ENCODE results near the gene ANKRD45. TPM values are rescaled to one million over a fixed set of nuclear protein-coding genes. Genes with fewer than 3 reads are reported as not detected.

Gene ANKRD45
- polyA plus RNA-seq, 1 of the 3 experiments (the other 2 are of a cell fraction) = 1.8 TPM

DNA sequence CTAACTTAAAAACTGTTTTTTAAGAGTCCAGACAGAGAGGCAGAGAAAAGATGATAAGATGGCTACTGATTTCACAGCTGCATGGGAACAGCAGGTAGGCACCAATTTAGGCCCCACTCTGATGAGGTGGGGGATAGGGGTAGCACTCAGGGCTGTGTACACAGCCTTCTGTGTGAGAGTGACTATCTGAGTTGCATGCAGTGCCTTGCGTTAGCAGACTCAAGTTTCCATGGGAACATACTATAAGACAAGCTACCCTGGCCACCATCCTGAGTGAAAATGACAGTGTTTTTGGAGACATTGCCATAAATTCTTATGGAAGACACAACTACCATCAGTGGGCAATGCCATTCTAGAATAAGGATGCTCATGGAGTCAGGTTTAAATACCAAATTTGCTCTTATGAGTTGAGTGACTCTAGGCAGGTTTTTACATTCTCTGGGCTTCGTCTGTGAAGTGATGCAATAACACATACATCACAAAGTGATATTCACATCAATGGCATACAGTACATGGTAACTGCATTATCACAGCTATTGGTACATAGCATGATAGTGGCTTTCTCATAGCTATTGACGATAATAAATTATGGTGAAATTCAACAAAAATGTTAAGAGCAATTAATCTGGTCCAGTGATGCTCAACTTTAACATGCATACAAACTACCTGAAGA lies 97.3 kb downstream of the ANKRD45 start (continued):
- no peak for TF ChIP-seq NFIC (IDR thresholded peaks at IDR 0.05; ENCODE audit: borderline replicate concordance)
- no peak for TF ChIP-seq GATA2 (CRISPR knock-in tag; IDR thresholded peaks at IDR 0.05)
- TF ChIP-seq, protein P1, sequence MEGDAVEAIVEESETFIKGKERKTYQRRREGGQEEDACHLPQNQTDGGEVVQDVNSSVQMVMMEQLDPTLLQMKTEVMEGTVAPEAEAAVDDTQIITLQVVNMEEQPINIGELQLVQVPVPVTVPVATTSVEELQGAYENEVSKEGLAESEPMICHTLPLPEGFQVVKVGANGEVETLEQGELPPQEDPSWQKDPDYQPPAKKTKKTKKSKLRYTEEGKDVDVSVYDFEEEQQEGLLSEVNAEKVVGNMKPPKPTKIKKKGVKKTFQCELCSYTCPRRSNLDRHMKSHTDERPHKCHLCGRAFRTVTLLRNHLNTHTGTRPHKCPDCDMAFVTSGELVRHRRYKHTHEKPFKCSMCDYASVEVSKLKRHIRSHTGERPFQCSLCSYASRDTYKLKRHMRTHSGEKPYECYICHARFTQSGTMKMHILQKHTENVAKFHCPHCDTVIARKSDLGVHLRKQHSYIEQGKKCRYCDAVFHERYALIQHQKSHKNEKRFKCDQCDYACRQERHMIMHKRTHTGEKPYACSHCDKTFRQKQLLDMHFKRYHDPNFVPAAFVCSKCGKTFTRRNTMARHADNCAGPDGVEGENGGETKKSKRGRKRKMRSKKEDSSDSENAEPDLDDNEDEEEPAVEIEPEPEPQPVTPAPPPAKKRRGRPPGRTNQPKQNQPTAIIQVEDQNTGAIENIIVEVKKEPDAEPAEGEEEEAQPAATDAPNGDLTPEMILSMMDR (IDR thresholded peaks at IDR 0.05) = no peak

DNA sequence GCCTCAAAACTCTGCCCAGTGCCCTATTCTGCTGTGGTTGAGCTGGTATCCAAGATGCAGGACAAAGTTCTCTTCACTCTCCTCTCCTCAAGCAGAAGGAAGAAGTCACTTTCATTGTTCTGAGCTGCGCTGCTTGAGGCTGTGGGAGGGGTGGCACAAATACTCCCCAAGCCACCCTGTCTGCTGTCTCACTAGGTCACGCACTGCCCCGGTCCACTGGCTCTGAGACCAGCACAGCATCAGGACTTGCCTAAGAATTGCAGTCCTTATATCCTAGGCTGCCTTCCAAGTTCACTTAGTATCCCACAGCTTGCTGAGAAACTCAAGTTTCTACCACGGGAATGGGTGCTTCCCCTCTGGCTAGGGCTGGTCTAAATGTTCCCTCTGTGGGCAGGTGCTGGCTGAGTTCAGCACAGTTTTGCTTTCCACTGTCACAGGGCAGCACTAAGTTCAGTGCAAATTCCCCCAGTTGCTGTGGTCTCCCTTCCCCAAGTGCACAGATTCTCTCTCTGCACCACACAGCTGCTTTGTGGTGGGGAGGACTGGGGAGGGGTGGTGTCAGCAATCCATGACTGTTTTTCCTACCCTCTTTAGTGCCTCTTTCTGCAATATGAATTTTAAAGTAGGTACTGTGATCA lies 99.2 kb downstream of the ANKRD45 start:
- Histone ChIP-seq H3K4me2 (no peak overlapping the region), H3F3A (replicated peaks; ENCODE audit: insufficient read depth) (no peaks in the 10 kb centered on the region), H2AFZ (ENCODE audit: low read depth) (no peak overlapping the region), H3K4me1 (ENCODE audit: control insufficient read depth in 1 of 2, insufficient read depth in 2 of 2, low read depth in 1 of 2, low read length in 1 of 2) (no peaks in the 10 kb centered on the region), H3K9ac (no peak overlapping the region), H3K27me3 (ENCODE audit: insufficient read depth) (no peaks in the 10 kb centered on the region), H4K20me1 (ENCODE audit: insufficient read depth) (no peaks in the 10 kb centered on the region), H3K4me3 (ENCODE audit: low read depth in 2 of 2, low read length in 1 of 2) (no peak overlapping the region), H3K27ac (ENCODE audit: low read depth in 2 of 2, low read length in 1 of 2) (no peak overlapping the region), H3K36me3 (replicated peaks in 1 of 2; ENCODE audit: control insufficient read depth in 1 of 2, insufficient read depth in 2 of 2, low read length in 1 of 2) (no peaks in the 10 kb centered on the region), H3K9me2 (no peaks in the 10 kb centered on the region), H3K79me2 (ENCODE audit: insufficient read depth) (no peaks in the 10 kb centered on the region), H3K9me3 (peaks cover 9% of the 10 kb centered on the region; the same call in 1 of the 2 replicates)
- POLR2A ChIA-PET = no interaction called here
- no peak for DNase-seq
- TF ChIP-seq, protein P2, sequence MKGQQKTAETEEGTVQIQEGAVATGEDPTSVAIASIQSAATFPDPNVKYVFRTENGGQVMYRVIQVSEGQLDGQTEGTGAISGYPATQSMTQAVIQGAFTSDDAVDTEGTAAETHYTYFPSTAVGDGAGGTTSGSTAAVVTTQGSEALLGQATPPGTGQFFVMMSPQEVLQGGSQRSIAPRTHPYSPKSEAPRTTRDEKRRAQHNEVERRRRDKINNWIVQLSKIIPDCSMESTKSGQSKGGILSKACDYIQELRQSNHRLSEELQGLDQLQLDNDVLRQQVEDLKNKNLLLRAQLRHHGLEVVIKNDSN (IDR thresholded peaks at IDR 0.05; ENCODE audit: borderline replicate concordance, low read depth) = no peak
- no peak for TF ChIP-seq RXRA (IDR thresholded peaks at IDR 0.05; ENCODE audit: borderline replicate concordance, low read depth)
- no peak for TF ChIP-seq FOXJ3 (CRISPR knock-in tag; IDR thresholded peaks at IDR 0.05)
- TF ChIP-seq NRF1 (IDR thresholded peaks at IDR 0.05; ENCODE audit: low read depth, low read length) = no peak
- TF ChIP-seq TCF12 (IDR thresholded peaks at IDR 0.05) = no peak
- TF ChIP-seq RCOR1 (IDR thresholded peaks at IDR 0.05; ENCODE audit: low read length) = no peak
- no peak for TF ChIP-seq RAD21 (IDR thresholded peaks at IDR 0.05; ENCODE audit: low read length)
- CTCF ChIA-PET = no interaction called here
- 100% methylated on average over 3 of the region's 4 CpGs for WGBS (ENCODE audit: low lambda C conversion rate)

DNA sequence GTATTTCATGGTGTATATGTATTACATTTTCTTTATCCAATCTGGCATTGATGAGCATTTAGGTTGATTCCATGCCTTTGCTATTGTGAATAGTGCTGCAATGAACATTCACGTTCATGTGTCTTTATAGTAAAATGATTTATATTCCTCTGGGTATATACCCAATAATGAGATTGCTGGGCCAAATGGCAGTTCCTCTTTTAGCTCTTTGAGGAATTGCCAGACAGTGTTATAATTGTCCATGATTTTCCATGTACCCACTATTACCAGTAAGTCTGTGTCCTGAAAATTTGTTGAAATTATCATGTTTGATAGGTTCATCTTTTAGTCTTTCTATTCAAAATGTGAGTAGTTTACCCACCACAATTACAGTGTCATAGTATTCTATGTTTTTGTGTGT lies 101.2 kb downstream of the ANKRD45 start:
- Histone ChIP-seq H3K79me2 (ENCODE audit: insufficient read depth) (no peaks in the 10 kb centered on the region), H3K36me3 (replicated peaks in 1 of 2; ENCODE audit: control insufficient read depth in 1 of 2, insufficient read depth in 2 of 2, low read length in 1 of 2) (no peaks in the 10 kb centered on the region), H3K9ac (no peak overlapping the region), H3K4me3 (ENCODE audit: low read depth in 2 of 2, low read length in 1 of 2) (no peak overlapping the region), H3K27ac (ENCODE audit: low read depth in 2 of 2, low read length in 1 of 2) (no peak overlapping the region), H3K9me2 (no peaks in the 10 kb centered on the region), H2AFZ (ENCODE audit: low read depth) (no peak overlapping the region), H3K4me2 (no peak overlapping the region), H3K4me1 (ENCODE audit: control insufficient read depth in 1 of 2, insufficient read depth in 2 of 2, low read depth in 1 of 2, low read length in 1 of 2) (no peaks in the 10 kb centered on the region), H3F3A (replicated peaks; ENCODE audit: insufficient read depth) (no peaks in the 10 kb centered on the region), H3K9me3 (peaks cover 9% of the 10 kb centered on the region; the same call in 1 of the 2 replicates), H4K20me1 (ENCODE audit: insufficient read depth) (no peaks in the 10 kb centered on the region), H3K27me3 (ENCODE audit: insufficient read depth) (no peaks in the 10 kb centered on the region)
- TF ChIP-seq, protein P3, sequence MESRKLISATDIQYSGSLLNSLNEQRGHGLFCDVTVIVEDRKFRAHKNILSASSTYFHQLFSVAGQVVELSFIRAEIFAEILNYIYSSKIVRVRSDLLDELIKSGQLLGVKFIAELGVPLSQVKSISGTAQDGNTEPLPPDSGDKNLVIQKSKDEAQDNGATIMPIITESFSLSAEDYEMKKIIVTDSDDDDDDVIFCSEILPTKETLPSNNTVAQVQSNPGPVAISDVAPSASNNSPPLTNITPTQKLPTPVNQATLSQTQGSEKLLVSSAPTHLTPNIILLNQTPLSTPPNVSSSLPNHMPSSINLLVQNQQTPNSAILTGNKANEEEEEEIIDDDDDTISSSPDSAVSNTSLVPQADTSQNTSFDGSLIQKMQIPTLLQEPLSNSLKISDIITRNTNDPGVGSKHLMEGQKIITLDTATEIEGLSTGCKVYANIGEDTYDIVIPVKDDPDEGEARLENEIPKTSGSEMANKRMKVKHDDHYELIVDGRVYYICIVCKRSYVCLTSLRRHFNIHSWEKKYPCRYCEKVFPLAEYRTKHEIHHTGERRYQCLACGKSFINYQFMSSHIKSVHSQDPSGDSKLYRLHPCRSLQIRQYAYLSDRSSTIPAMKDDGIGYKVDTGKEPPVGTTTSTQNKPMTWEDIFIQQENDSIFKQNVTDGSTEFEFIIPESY (IDR thresholded peaks at IDR 0.05; ENCODE audit: borderline replicate concordance, low read depth) = no peak
- TF ChIP-seq, protein P2 (IDR thresholded peaks at IDR 0.05; ENCODE audit: borderline replicate concordance, low read depth) = no peak
- no peak for TF ChIP-seq ELF1 (IDR thresholded peaks at IDR 0.05)
- TF ChIP-seq EZH2phosphoT487 (IDR thresholded peaks at IDR 0.05; ENCODE audit: borderline replicate concordance, low read depth) = no peak
- no peak for TF ChIP-seq FOXM1 (IDR thresholded peaks at IDR 0.05; ENCODE audit: low read depth)
- no peak for TF ChIP-seq TAF1 (IDR thresholded peaks at IDR 0.05; ENCODE audit: borderline replicate concordance, low read depth, low read length)
- TF ChIP-seq, protein P4, sequence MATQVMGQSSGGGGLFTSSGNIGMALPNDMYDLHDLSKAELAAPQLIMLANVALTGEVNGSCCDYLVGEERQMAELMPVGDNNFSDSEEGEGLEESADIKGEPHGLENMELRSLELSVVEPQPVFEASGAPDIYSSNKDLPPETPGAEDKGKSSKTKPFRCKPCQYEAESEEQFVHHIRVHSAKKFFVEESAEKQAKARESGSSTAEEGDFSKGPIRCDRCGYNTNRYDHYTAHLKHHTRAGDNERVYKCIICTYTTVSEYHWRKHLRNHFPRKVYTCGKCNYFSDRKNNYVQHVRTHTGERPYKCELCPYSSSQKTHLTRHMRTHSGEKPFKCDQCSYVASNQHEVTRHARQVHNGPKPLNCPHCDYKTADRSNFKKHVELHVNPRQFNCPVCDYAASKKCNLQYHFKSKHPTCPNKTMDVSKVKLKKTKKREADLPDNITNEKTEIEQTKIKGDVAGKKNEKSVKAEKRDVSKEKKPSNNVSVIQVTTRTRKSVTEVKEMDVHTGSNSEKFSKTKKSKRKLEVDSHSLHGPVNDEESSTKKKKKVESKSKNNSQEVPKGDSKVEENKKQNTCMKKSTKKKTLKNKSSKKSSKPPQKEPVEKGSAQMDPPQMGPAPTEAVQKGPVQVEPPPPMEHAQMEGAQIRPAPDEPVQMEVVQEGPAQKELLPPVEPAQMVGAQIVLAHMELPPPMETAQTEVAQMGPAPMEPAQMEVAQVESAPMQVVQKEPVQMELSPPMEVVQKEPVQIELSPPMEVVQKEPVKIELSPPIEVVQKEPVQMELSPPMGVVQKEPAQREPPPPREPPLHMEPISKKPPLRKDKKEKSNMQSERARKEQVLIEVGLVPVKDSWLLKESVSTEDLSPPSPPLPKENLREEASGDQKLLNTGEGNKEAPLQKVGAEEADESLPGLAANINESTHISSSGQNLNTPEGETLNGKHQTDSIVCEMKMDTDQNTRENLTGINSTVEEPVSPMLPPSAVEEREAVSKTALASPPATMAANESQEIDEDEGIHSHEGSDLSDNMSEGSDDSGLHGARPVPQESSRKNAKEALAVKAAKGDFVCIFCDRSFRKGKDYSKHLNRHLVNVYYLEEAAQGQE (IDR thresholded peaks at IDR 0.05; ENCODE audit: low read depth, low read length) = no peak
- POLR2A ChIA-PET = no interaction called here
- 26% methylated on average over 1 of the region's 1 CpG for WGBS (ENCODE audit: low lambda C conversion rate)
- CTCF ChIA-PET = no interaction called here
- DNase-seq = no peak

All from SK-N-SH (cell line).